K562 (cell line): ENCODE results near the gene KDELR3. TPM values are rescaled to one million over a fixed set of nuclear protein-coding genes. Genes with fewer than 3 reads are reported as not detected.
A peak's percentile ranks its signal among the peaks of the same experiment; 100 is the strongest.

ENCODE experiments used
- ATAC-seq: fragments of 200-7000 bp; cut with Tn5 transposase; 3 replicates; pipeline ENCODE4 v1.9.1; 2020; ENCODE audit warnings: moderate library complexity
- BruUV-seq: library from RNA; stranded (reverse); fragments of 400-500 nt; replicated peaks from 2 replicates; lab custom pipeline; 2021; lab: Mats Ljungman, UMichigan
- CTCF ChIA-PET: fragments of 300-600 bp; formaldehyde crosslinking; extraction: SDS; loops from one replicate; lab custom pipeline; 2021; ENCODE audit warnings: low intra/inter-chr PET ratio; lab: Yijun Ruan, JAX
- POLR2A ChIA-PET: fragments of 300-600, 350-650 bp; sonication (Branson Sonifier 250); formaldehyde crosslinking; extraction: SDS; loops from one replicate; lab custom pipeline; 2021; ENCODE audit warnings: antibody characterized with exemption, inconsistent platforms; lab: Yijun Ruan, JAX
- DNase-seq, 4 experiments: peaks; one replicate each; pipeline versions ENCODE4 v3.0.0 to v3.0.0-alpha.2; 2011 to 2018; ENCODE audit warnings: low spot score in 3 of 4, mixed read lengths in 3 of 4; ENCODE audit errors: extremely low read depth in 1 of 4
- FAIRE-seq: peaks from 2 replicates; lab custom pipeline; 2011; peaks lifted over from hg19 to GRCh38; lab: Jason Lieb, UNC
- H2AFZ ChIP-seq: 2 replicates; pipeline ENCODE4 v1.6.0; 2011; ENCODE audit warnings: low read depth, low read length, control low read depth, inconsistent platforms
- H3K27ac ChIP-seq: fragments of 200-600 bp; 3 replicates; pipeline ENCODE4 v1.8.0; 2011; ENCODE audit warnings: low read depth, mild to moderate bottlenecking, control low read depth, inconsistent platforms, low read length, moderate library complexity, mixed read lengths; ENCODE audit errors: extremely low read depth
- H3K27me3 ChIP-seq, 2 experiments: fragments of 300-600 bp in 1 of 2; 2 replicates in 1 of 2; 3 replicates in 1 of 2; pipeline versions ENCODE4 v1.6.0 to v1.8.0; 2011; ENCODE audit warnings: inconsistent platforms in 2 of 2, low read length in 2 of 2, mild to moderate bottlenecking in 1 of 2, mixed read lengths in 1 of 2, moderate library complexity in 1 of 2; ENCODE audit not compliant: control insufficient read depth in 2 of 2, insufficient read depth in 2 of 2
- H3K36me3 ChIP-seq: fragments of 300-600 bp; 3 replicates; pipeline ENCODE4 v1.8.0; 2011; ENCODE audit warnings: mild to moderate bottlenecking, low read length, inconsistent platforms; ENCODE audit not compliant: control insufficient read depth, insufficient read depth
- H3K4me1 ChIP-seq, 2 experiments: fragments of 200-600 bp in 1 of 2; replicated peaks in 1 of 2; 2 replicates in 1 of 2; 3 replicates in 1 of 2; pipeline versions ENCODE4 v1.5.1 to v1.8.0; 2011; ENCODE audit warnings: inconsistent platforms in 2 of 2, low read length in 2 of 2, mild to moderate bottlenecking in 1 of 2, mixed read lengths in 1 of 2, moderate library complexity in 1 of 2; ENCODE audit not compliant: control insufficient read depth in 2 of 2, insufficient read depth in 2 of 2
- H3K4me2 ChIP-seq: 2 replicates; pipeline ENCODE4 v1.6.1; 2011; ENCODE audit warnings: low read length, control low read depth, inconsistent platforms, mixed read lengths; ENCODE audit not compliant: insufficient read depth
- H3K4me3 ChIP-seq: fragments of 200-600 bp; sonication (generic), shearing (Covaris generic); 2 replicates; pipeline ENCODE4 v1.5.1; 2016; ENCODE audit warnings: control low read depth, inconsistent platforms
- H3K79me2 ChIP-seq: fragments of 200-600 bp; 3 replicates; pipeline ENCODE4 v1.8.0; 2011; ENCODE audit warnings: low read length, inconsistent platforms; ENCODE audit not compliant: control insufficient read depth, insufficient read depth
- H3K9ac ChIP-seq, 2 experiments: 2 replicates each; pipeline versions ENCODE4 v1.6.0 to v1.6.1; 2011; ENCODE audit warnings: low read depth in 2 of 2, low read length in 2 of 2, control low read depth in 1 of 2, inconsistent platforms in 1 of 2, mild to moderate bottlenecking in 1 of 2, mixed read lengths in 1 of 2; ENCODE audit not compliant: insufficient read depth in 1 of 2
- H3K9me1 ChIP-seq: one replicate; pipeline ENCODE4 v1.6.0; 2011; ENCODE audit warnings: inconsistent platforms, mild to moderate bottlenecking, low read length, moderate library complexity; ENCODE audit not compliant: control insufficient read depth, insufficient read depth
- H3K9me3 ChIP-seq: replicated peaks from 2 replicates; pipeline ENCODE4 v1.5.1; 2011; ENCODE audit warnings: low read depth, low read length, inconsistent platforms; ENCODE audit not compliant: control insufficient read depth, insufficient read depth
- H4K20me1 ChIP-seq: replicated peaks from 2 replicates; pipeline ENCODE4 v1.6.1; 2011; ENCODE audit warnings: low read length, inconsistent platforms, mixed read lengths; ENCODE audit not compliant: control insufficient read depth, insufficient read depth
- ATF7 ChIP-seq: fragments of 450-650 bp; IDR thresholded peaks from 2 replicates; pipeline ENCODE4 v1.7.1; 2014; ENCODE audit warnings: mild to moderate bottlenecking, moderate library complexity
- BCL6 ChIP-seq: fragments of 250-450 bp; sonication (Bioruptor Pico); IDR thresholded peaks from 2 replicates; pipeline ENCODE4 v1.4.0; 2020
- BRF1 ChIP-seq: IDR thresholded peaks from 3 replicates; pipeline ENCODE4 v1.6.1; 2011; ENCODE audit warnings: borderline replicate concordance, mild to moderate bottlenecking; ENCODE audit not compliant: insufficient read length; ENCODE audit errors: extremely low read depth
- CREB1 ChIP-seq, 2 experiments: sonication (generic) in 1 of 2; formaldehyde crosslinking in 1 of 2; IDR thresholded peaks; 2 replicates each; pipeline versions ENCODE4 v1.6.1 to v1.8.0; 2012 to 2022; ENCODE audit warnings: inconsistent platforms in 1 of 2, mild to moderate bottlenecking in 1 of 2, missing genetic modification reagents in 1 of 2, moderate library complexity in 1 of 2
- CREB3L1 ChIP-seq: fragments of 450-650 bp; IDR thresholded peaks from 2 replicates; pipeline ENCODE4 v1.6.1; 2014; ENCODE audit warnings: low read depth, mild to moderate bottlenecking, moderate library complexity, borderline replicate concordance
- FOXJ2 ChIP-seq: fragments of 200-800 bp; sonication (Bioruptor generic); IDR thresholded peaks from 2 replicates; pipeline ENCODE4 v1.6.1; 2016; ENCODE audit warnings: missing genetic modification characterization, missing compliant biosample characterization
- HDAC3 ChIP-seq: fragments of 450-650 bp; IDR thresholded peaks from 2 replicates; pipeline ENCODE4 v1.6.1; 2018; ENCODE audit warnings: borderline replicate concordance, mild to moderate bottlenecking, moderate library complexity; ENCODE audit not compliant: partially characterized antibody
- JUNB ChIP-seq: fragments of 450-650 bp; formaldehyde crosslinking; conservative IDR thresholded peaks from 2 replicates; pipeline ENCODE4 v1.4.0; 2020; ENCODE audit warnings: mild to moderate bottlenecking
- MAFG ChIP-seq: fragments of 450-650 bp; conservative IDR thresholded peaks from 2 replicates; pipeline ENCODE4 v1.6.1; 2016; ENCODE audit warnings: missing genetic modification characterization, missing compliant biosample characterization
- POLR2AphosphoS2 ChIP-seq: IDR thresholded peaks from 2 replicates; pipeline ENCODE4 v1.6.1; 2012; ENCODE audit warnings: low read length, improper control_type of control experiment
- ZBTB1 ChIP-seq: sonication (generic); formaldehyde crosslinking; IDR thresholded peaks from 2 replicates; pipeline ENCODE4 v1.8.1; 2023; ENCODE audit warnings: missing genetic modification reagents, low read depth, mild to moderate bottlenecking, borderline replicate concordance
- ZNF143 ChIP-seq: sonication (generic); formaldehyde crosslinking; IDR thresholded peaks from 2 replicates; pipeline ENCODE4 v1.9.0; 2022; ENCODE audit warnings: mild to moderate bottlenecking, missing genetic modification reagents
- ZNF197 ChIP-seq: fragments of 200-800 bp; sonication (Bioruptor generic); IDR thresholded peaks from 2 replicates; pipeline ENCODE4 v1.6.1; 2016; ENCODE audit warnings: low read depth, missing genetic modification characterization, missing compliant biosample characterization
- ZNF551 ChIP-seq: fragments of 250-450 bp; sonication (Bioruptor Pico); IDR thresholded peaks from 2 replicates; pipeline ENCODE4 v1.5.0; 2021; ENCODE audit warnings: mild to moderate bottlenecking, moderate library complexity
- WGBS: fragments of 100-300 bp; shearing (Covaris generic); methylation state at CpG from one replicate; pipeline ENCODE4 v1.1.6; 2016; ENCODE audit warnings: low coverage, mixed read lengths; ENCODE audit not compliant: insufficient coverage; ENCODE audit errors: missing lambda C conversion rate; 5-methylcytosine and 5-hydroxymethylcytosine counted together
- in situ Hi-C: fragments of 300-500 bp; cut with MboI; formaldehyde crosslinking; loops from 4 replicates; pipeline ENCODE4 v1.15.0; 2018; ENCODE audit warnings: inconsistent platforms, mixed read lengths
- intact Hi-C: fragments of 100-400 bp; cut with micrococcal nuclease; formaldehyde crosslinking; loops from 2 replicates; pipeline ENCODE4 v1.14.2; 2022
- polyA plus RNA-seq, 8 experiments: library from polyadenylated mRNA; depleted of rRNA in 4 of 8; stranded (reverse) in 5 of 8; unstranded in 3 of 8; fragments of >200 nt; fragmentation: Nextera tagmentation in 2 of 8; fragmentation: Illumina TruSeq in 1 of 8; extraction: Ambion mirVana in 2 of 8; extraction: Trizol in 1 of 8; gene quantifications; 2 replicates each; pipeline versions ENCODE4 v1.2.1 to v1.2.3, GENCODE V29; 2011 to 2014; ENCODE audit warnings: inconsistent platforms in 1 of 8, missing spikeins in 1 of 8
- total RNA-seq, 7 experiments: library from RNA; depleted of rRNA in 6 of 7; stranded (reverse); fragments of >200 nt in 6 of 7; fragmentation: Illumina TruSeq in 2 of 7; extraction: Trizol in 2 of 7; gene quantifications; 2 replicates each; pipeline versions ENCODE4 v1.2.1 to v1.2.3, GENCODE V29; 2011 to 2021; ENCODE audit warnings: low replicate concordance in 1 of 7
- TF ChIP-seq, protein P1 (sequence below), 3 experiments: IDR thresholded peaks in 2 of 3; conservative IDR thresholded peaks in 1 of 3; 2 replicates each; pipeline ENCODE4 v1.5.1; 2011 to 2012; ENCODE audit warnings: low read length in 3 of 3, mild to moderate bottlenecking in 3 of 3, control low read depth in 2 of 3, improper control_type of control experiment in 1 of 3, inconsistent platforms in 1 of 3, low read depth in 1 of 3, mixed read lengths in 1 of 3, moderate library complexity in 1 of 3; ENCODE audit not compliant: insufficient read depth in 2 of 3

The KDELR3 gene
- total and polyA plus RNA-seq, 9 of the 15 experiments (the other 6 are each of a cell fraction or from before 2014, with no cell fraction given) = 7.1 to 44.8 (median 9.6) TPM

DNA sequence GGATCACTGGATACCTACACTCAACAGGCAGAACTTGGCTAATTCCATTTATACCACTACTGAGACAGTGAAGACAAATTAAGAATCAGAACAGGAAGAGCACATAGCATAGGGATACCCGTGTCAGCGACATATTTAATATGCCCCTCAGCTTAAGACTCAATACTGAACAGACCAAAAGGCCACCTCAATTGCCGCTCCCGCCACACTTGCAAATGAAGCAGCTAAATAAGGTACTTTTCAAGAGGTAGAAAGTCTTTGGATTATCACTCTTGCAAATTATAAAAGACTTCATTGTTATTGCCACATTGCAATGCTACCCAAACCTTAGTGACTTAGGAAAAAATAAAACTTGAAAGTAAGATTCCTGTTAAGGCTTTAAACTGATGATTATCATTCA, 35.1 kb downstream of the KDELR3 start:
- peaks cover 78% of the 10 kb centered on the region for H3K79me2 ChIP-seq
- intact Hi-C loops = no loop called here
- H3K4me2 ChIP-seq = peak overlapping the region; percentile 92
- FAIRE-seq (no peak), DNase-seq (no peak), ATAC-seq (no peak)
- H3K27me3 ChIP-seq = no peaks in the 10 kb centered on the region
- POLR2A ChIA-PET = interaction anchor here (1.1 to 2.5 kb wide), 3 partner anchors 9 to 13 kb away, joined by 3 to 12 read pairs (median 6); no protein-coding TSS in a partner anchor
- BruUV-seq = no TSS peak
- in situ Hi-C loops = no loop called here
- peaks cover 12 to 22% of the 10 kb centered on the region in 2 experiments for H3K4me1 ChIP-seq
- H3K9me1 ChIP-seq = no peaks in the 10 kb centered on the region
- CTCF ChIA-PET = no interaction called here
- H3K27ac ChIP-seq = peak overlapping the region; percentile 96; the same call in 1 of the 3 replicates
- H2AFZ ChIP-seq = no peak overlapping the region
- H3K4me3 ChIP-seq = peak overlapping the region; percentile 90; the same call in 1 of the 2 replicates
- H4K20me1 ChIP-seq = no peaks in the 10 kb centered on the region; the same call in 1 of the 2 replicates
- H3K9ac ChIP-seq = peak overlapping the region in 1 of 2 experiments; percentile 99; a peak in 2 of 4 replicates
- TF ChIP-seq CREB3L1 (no peak), HDAC3 (no peak), ATF7 (no peak), JUNB (CRISPR knock-in tag) (no peak), ZNF551 (CRISPR knock-in tag) (no peak), CREB1 (IDR thresholded peaks at IDR 0.05) (no peak), CREB1 (CRISPR knock-in tag; IDR thresholded peaks at IDR 0.05) (no peak), FOXJ2 (tag) (no peak), ZNF143 (CRISPR knock-in tag) (no peak), MAFG (tag) (no peak), ZBTB1 (CRISPR knock-in tag) (no peak), ZNF197 (CRISPR knock-in tag) (no peak), POLR2AphosphoS2 (no peak), BRF1 (no peak), BCL6 (no peak)
- TF ChIP-seq, protein P1, sequence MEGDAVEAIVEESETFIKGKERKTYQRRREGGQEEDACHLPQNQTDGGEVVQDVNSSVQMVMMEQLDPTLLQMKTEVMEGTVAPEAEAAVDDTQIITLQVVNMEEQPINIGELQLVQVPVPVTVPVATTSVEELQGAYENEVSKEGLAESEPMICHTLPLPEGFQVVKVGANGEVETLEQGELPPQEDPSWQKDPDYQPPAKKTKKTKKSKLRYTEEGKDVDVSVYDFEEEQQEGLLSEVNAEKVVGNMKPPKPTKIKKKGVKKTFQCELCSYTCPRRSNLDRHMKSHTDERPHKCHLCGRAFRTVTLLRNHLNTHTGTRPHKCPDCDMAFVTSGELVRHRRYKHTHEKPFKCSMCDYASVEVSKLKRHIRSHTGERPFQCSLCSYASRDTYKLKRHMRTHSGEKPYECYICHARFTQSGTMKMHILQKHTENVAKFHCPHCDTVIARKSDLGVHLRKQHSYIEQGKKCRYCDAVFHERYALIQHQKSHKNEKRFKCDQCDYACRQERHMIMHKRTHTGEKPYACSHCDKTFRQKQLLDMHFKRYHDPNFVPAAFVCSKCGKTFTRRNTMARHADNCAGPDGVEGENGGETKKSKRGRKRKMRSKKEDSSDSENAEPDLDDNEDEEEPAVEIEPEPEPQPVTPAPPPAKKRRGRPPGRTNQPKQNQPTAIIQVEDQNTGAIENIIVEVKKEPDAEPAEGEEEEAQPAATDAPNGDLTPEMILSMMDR (IDR thresholded peaks at IDR 0.05 in 2 of 3, conservative IDR thresholded peaks at IDR 0.05 in 1 of 3; ENCODE audit: insufficient read depth in 2 of 3, low read depth in 1 of 3, low read length in 3 of 3) = no peak
- peaks cover 63% of the 10 kb centered on the region for H3K36me3 ChIP-seq
- 61% methylated on average over 4 of the region's 4 CpGs for WGBS
- no peaks in the 10 kb centered on the region for H3K9me3 ChIP-seq
